Dermis blood vessel endothelial cell (primary cell): ENCODE data around the gene INSR. TPM values are rescaled to one million over a fixed set of nuclear protein-coding genes. Genes with fewer than 3 reads are reported as not detected.
"Not testable (repeated sequence)": the region's sequence is repeated elsewhere in the genome, so short reads cannot be mapped to it uniquely, and the experiment has no call there.

ENCODE experiments used
- DNase-seq: peaks from one replicate; pipeline ENCODE4 v3.0.0; 2010
- total RNA-seq: library from RNA; depleted of rRNA; stranded (reverse); fragments of >200 nt; gene quantifications from 2 replicates; pipeline ENCODE4 v1.2.3, GENCODE V29; 2014

Gene INSR
- total RNA-seq, 1 donor from 2014 or later, result 76.2 TPM

DNA sequence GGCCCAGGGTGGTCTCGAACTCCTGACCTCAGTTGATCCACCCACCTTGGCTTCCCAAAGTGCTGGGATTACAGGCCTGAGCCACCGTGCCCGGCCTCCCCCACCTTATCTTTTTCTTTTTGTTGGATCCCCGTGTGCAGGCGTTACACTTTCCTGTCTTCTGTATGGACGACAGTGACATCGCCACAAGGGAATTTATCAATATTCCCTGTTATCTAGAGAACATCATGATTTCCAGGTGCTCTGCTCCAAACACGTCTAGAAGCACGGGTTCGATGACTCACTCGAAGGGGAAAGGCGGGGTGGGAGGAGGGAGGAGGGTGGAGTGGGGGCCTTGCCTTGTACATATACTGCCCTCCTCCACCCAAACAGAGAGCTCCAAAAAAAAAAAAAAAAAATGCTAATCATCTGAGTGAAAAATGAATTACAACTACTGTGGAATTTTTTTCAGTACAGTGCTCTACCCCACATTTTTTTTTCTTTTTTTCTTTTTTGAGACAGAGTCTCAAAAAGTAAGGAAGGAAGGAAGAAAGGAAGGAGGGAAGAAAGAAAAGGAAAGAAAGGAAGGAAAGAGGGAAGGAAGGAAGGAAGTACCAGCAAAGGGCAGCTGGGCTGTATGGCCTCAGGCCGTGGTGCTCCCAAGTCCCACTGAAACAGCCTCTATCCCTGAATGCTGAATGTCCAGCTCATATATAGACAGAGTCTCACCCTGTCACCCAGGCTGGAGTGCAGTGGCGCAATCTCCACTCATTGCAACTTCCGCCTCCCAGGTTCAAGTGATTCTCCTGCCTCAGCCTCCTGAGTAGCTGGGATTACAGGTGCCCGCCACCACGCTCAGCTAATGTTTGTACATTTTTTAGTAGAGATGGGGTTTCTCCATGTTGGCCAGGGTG, 36.8 kb downstream of the INSR start:
- DNase-seq, result peak; percentile 63

DNA sequence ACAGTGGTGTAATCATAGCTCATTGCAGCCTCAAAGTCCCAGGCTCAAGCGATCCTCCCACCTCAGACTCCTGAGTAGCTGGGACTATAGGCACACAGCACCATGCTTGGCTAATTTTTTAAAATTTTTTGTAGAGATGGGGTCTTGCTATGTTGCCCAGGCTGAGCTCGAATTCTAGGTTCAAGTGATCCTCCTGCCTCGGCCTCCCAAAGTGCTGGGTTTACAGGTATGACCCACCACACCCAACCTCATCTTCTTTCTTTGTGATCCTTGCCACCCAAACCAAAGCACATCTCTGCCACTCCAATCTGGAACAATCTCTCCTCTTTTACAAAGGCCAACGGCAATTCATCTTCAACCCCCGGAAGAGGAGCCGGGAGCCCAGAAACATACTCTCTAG, 38.6 kb downstream of the INSR start:
- no peak for DNase-seq

DNA sequence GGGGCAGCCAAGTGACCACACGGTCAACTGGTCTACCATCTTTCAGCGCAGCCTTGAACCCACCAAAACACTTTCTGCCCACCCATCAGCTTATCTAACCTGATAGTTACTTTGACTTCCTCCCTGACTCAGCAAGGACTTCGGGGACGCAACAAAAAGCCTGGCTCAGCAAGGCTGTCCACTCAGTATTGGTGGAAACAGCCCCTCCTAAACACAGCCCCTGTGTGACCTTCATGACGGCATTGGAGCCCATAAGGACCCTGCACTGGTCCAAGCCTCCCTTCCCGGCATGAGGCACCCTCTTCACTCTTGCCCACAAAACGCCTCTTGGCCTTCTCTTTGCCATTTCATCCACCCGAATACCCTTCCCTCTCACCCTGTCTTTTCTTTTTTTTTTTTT, 39.1 kb downstream of the INSR start:
- DNase-seq, result no peak

DNA sequence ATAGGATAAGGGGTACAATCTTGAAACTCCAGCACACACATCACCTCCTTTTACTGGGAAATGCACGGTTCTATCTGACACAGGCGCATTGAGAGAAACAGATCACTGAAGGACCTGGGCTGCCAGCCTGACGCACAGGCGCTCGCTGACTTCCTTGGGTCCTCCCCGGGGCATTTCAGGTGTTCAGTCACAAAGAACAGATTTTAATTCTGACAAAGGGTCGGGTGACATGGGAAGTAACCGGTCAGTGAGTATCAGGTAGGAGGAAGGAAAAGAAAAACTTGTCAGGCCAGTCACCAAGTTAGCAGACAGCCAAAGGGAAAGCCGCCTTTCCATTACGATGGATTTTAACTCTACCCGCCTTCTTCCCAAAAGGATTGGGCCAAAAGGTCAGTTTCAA, 39.6 kb downstream of the INSR start:
- DNase-seq, result no peak

DNA sequence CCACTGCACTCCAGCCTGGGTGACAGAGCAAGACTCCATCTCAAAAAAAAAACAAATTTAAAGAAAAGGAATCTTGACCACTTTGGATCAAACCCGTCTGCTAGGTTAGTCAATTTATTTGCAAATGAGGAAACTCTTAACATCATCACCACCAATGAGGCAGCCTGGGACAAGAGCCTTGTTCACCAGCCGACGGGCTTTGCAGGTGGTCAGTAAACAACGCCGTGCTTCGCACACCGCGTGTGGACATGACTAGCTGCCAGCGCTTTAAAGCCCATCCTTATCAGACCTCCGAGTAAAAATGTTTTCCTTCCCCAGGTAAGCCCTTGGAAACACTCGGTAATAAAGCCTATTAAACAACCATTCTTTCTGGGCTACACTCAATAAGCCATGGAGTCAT, 41.9 kb downstream of the INSR start:
- DNase-seq, result no peak

DNA sequence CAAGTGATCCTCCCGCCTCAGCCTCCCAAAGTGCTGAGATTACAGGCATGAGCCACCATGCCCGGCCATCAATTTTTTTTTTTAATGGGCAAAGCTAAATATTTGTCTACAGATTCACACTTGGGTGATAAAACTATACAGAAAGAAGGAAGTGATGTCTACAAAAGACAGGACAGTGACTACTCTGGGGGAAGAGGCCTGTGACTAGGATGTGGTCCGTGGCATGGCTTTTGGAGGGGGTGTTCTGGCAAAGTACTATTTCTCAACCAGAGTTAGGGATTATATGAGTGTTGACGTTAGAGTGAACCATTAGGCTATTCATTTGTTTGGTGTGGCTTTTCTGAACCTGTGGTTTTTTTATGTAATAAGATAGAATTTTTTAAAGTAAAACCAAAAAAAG, 42.7 kb downstream of the INSR start:
- DNase-seq, result no peak

DNA sequence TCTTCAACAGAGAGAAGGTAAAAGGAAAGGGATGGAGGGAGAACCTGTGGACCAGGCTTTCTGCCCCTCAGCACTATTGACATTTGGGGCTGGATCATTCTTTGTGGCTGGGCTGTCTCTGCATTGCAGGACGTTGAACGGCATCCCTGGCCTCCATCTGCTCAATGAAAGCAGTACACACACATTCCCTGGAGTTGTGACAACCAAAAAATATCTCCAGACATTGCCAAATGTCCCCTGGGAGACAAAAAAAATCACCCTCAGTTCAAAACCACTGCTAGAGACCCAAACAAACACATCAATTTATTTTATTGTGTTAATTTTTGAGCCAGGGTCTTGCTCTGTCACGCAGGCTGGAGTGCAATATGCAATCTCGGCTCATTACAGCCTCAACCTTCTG, 43.3 kb downstream of the INSR start:
- no peak for DNase-seq

DNA sequence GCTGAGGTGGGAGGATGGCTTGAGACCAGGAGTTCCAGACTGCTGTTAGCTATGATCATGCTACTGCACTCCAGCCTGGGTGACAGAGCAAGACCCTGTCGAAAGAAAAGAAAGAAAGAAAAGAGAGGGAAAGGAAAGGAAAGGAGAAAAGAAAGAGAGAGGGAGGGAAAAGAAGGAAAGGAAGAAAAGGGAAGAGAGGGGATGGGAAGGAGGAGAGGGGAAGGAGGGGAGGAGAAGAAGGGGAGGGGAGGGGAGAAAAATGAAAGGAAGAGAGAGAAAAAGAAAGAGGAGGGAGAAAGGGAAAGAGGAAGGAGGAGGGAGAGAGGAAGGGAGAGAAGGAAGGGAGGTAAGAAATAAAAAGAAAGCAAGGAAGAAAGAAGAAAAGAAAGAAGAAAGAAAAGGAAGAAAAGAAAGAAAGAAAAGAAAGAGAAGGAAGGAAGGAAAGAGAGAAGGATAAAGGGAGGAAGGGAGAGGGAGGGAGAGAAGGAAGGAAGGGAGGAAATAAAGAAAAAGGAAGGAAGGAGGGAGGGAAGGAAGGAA, 44.1 kb downstream of the INSR start:
- no peak for DNase-seq

DNA sequence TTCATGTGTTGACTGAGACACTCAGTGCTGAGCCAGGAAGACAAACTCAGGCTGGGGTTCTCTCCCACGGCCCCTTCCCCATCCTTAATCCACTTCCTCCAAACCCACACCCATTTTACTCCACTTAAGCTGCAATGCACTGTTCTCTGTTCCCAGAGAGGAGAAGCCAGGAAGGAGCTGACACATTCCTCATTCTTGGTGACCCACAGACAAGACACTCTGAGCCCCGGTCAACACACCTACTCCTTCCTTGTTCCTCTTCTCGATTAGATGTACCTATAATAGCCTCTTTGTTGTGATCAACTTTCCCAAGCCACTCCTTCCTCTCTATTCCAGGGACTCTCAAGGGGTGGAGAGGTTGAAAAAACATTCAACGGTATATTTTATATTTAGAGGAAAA, 47.1 kb downstream of the INSR start:
- no peak for DNase-seq

DNA sequence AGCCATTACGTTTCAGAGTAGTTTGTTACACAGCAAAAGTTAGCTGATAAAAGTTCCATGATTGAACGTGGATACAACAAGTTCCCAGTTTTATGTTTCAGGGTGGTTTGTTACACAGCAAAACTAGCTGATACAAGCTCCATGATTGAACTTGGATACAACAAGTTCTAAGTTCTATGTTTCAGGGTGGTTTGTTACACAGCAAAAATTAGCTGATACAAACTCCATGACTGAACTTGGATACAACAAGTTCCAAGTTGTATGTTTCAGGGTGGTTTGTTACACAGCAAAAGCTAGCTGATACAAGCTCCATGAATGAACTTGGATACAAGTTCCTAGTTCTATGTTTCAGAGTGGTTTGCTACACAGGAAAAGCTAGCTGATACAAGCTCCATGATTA, 47.6 kb downstream of the INSR start:
- no peak for DNase-seq

DNA sequence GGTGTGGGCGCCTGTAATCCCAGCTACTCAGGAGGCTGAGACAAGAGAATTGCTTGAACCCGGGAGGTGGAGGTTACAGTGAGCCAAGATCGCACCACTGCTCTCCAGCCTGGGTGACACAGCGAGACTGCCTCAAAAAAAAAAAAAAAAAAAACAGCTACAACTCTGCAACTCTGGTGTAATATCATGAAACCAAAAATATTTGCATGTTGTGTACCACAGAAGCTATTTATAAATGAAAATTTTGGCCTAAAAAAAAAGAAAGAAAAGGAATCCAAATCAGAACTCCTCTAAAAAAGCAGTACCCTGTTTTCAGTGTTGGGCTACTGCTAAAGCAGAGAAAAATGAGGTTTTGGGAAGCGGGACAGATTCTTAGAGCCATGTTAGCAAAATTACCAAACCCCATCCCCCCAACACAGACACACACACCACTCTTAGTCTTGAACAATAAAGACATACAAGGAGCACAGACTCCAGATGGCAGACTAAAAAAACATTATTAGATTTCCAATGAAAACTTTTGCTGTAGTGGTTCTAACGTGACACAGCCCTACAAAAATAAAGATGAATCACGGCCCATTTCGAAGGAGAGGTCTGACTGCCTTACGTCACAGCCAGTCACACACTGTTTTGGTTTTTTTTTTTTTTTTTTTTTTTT, 51.5 kb downstream of the INSR start:
- DNase-seq, result peak; percentile 22

DNA sequence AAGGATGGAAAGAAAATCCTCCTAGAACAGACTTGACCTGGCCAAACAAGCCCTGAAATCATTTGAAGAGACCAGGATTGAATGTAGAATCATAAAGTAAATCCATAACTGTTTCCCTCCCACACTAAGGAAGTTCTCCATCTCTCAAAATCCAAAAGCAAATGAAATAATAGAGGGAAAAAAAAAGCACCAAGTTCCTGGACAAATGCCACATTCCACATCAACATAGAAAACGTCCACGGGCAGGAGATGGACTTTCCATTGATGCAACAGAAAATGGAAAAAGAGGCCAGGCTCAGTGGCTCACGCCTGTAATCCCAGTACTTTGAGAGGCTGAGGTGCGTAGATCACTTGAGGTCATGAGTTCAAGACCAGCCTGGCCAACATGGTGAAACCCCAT, 56.2 kb downstream of the INSR start:
- no peak for DNase-seq

DNA sequence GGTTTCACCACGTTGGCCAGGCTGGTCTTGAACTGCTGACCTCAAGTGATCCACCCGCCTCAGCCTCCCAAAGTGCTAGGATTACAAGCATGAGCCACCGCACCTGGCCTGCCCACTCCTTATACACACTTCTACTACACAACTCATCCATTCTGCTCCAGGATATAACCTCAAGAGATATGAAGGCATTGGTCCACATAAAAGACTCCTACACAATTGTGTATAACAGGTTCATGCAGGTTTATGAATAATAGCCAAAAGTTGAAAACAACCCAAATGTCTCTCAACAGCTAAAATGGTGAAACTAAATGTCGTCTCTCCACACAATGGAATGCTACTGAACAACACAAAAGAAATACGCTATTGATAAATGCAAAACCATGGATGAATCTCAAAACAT, 58.1 kb downstream of the INSR start:
- DNase-seq, result no peak

DNA sequence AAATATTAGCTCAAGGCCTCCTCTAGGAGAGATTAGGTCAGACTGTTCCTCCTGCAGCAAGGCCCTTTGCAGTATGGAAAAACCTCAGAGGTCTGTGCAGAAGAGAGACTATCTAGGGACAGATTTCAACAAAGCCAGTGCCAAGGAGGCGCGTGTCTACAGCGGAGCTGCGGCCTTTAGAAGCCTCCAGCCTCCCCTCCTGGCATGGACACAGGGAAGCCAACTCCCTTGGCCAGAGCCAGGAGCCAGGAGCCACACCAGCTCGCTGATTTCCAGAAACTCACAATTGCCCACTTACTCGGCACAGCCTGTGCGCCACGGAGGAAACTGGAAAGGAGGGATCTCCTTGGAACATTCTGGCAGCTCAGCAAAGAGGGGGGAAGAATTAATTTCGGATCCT, 63.4 kb downstream of the INSR start:
- DNase-seq, result no peak

DNA sequence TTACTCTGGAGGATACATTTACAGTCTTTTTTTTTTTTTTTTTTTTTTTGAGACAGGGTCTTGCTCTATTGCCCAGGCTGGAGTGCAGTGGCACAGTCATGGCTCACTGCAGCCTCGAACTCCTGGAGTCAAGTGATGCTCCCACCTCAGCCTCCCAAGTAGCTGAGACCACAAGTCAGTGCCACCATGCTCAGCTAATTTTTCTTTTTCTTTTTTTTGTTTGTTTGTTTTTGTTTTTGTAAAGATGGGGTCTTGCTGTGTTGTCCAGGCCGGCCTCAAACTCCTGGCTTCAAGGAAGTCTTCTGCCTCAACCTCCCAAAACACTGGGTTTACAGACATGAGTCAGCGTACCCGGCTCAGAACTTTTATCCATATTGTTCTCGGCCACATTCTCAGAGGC, 64.5 kb downstream of the INSR start:
- DNase-seq, result no peak

DNA sequence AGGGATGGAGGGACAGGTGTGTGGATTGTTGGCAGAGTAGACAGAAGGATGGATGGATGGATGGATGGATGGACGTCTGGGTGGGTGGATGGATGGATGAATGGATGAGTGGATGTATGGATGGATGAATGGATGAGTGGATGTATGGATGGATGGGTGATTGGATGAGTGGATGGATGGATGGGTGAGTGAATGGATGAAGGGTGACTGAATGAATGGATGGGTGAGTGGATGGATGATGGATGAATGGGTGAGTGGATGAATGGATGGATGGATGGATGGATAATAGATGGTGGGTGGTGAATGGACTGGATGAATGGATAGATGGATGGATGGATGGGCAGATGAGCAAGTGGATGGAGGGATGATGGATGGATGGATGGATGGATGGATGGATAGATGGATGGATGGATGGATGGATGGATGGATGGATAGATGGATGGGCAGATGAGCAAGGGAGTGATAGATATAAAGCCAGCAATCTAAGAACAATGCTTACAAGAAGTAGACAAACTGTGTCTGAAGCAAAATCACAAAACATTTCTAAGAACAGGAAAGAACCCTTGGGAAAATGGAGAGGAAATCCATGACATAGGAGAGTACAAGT, 65.2 kb downstream of the INSR start:
- DNase-seq, result no peak

DNA sequence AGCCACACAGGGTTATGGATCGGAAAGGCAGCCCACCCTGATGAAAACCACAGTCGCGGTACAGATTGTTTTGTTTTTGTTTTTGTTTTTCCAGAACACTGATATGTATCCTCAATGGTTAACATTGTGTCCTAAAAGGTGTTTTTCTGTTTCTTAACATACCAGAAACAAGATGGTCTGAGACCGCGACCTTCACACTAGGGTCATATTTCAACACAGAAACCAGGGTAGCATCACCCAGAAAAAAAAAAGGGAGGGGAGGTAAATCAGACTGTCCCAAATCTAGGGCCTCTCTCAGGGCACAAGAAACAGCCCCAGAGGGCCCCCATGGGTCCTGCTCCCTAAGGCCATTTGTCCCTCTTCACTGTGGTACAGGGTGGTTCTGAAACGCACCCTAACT, 66.5 kb downstream of the INSR start:
- no peak for DNase-seq

DNA sequence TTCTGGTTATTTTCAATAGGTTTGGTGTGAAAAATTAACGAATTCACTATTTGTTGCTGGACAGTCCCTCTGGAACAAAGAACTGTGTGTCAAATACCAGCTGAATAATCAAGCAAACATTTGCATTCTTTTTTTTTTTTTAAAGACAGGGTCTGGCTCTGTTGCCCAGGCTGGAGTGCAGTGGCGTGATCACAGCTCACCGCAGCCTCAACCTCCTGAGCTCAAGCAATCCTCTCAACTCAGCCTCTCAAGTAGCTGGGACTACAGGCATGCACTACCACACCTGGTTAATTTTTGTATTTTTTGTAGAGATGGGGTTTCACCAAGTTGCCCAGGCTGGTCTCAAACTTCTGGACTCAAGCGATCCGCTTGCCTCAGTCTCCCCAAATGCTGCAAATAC, 67.1 kb downstream of the INSR start:
- DNase-seq, result not testable (repeated sequence)

DNA sequence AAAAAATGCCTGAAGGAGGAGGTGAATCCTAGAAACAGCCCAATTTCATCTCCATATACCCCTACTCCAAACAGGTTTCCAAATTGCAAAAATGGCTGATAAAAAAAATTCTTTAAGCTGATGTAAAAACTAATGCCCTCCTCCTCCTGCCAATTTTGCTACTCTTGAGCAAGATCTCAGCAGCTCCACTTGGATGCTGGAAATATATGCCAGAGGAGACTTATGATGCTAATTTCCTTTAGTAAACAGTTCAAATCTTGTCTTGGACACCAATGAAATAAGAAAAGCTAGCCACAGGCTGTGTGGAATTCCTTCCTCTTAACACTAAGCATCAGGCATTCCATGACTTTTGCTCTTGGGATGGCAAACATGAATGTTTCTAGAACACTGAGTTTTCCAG, 67.5 kb downstream of the INSR start:
- no peak for DNase-seq

DNA sequence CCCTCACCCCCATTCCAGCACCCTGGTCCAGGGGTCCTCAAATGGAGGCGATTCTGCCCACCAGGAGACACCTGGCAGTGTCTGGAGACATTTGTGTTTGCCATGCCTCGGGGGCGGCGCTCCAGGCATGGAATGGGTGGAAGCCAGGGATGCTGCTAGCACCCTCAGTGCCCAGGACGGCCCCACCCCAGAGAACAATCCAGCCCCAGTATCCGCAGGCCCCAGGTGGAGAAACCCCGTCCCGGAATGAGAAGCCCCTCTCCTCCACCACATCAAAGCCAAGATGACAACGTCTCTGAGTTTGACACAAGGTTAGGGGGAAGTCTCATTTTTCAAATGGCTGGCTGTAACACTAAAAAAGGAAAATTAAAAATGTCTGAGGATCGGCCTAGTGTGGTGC, 68.5 kb downstream of the INSR start:
- no peak for DNase-seq

DNA sequence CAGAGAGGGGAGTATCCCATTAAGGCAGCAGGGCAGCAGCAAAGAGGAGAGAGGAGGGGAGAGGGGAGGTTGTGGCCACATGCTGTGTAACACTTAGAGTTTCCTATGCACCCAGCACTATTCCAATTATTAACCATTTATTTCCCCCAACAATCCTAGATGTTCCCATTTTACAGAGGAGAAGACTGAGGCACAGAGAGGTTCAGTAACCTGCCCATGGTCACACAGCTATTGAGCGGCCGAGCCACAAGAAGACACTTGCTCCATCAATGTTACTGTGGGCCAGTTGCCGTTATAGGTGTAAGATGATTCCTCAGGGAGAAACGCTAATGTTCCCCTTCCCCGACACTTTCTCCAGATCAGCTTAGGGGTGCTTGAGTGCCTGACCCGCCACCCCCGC, 69.2 kb downstream of the INSR start:
- no peak for DNase-seq

DNA sequence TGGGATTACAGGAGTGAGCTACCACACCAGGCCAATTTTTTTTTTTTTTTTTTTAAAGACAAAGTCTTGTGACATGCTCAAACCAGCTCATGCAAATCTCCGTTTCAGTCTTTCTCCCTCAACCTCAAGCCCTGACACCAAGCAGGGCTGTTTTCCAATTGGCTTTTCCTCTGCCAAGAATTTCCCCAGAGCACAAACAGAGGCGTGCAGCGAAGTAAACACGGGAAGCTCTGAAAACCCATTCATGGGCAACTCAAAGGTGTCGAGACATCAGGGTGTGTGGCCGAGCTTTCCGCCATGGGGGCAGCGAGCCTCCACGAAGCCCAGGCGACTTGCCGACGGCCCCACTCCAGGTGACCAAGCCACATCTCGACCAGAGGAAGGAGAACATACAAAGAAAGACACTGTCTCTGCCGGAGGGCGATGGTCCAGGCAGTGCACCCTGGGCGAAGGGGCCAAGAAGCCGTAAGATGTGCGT, 70.0 kb downstream of the INSR start:
- DNase-seq, result no peak

DNA sequence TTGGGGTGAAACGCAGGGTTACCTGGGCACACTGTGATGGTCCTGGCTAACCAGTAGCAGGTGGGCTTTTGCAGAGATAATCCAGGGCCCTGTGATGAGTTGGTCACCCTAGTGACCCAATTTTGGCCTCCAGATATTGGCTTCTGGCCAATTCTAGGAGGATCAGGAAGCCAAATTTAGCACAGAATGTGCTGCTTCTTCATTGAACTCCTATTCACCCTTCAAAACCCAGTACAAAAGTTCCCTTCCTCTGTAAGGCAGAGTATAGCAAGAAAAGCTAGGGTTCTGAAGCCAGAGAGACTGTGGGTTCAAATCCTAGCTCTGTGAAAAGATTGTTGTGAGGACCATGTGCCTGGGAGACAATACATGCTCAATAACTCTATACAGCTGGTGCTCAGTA, 70.8 kb downstream of the INSR start:
- DNase-seq, result no peak

DNA sequence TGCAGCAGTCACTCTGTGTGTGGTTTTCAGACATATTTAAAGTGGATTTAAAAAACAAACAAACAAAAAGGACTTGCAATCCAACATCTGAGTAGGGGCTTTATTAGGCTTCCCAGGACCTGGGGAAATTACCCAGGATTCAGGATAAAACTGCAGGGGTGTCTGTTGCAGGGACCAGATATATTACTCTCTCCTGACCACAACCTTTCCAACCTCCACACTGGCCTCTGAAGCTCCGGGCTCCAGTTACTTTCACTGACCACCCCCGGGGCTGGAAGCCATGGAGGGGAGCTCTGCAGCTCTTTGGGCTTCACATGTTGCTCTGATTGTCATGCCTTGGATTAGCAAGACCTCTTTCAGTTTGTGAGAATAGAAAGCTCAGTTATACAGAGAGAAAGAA, 75.2 kb downstream of the INSR start:
- no peak for DNase-seq
